ENCODE measurements around the gene VWF.
"Not testable (repeated sequence)": the region's sequence is repeated elsewhere in the genome, so short reads cannot be mapped to it uniquely, and the experiment has no call there.

- TF ChIP-seq CTCF, POLR2A (IDR thresholded peaks at IDR 0.05): not testable (repeated sequence)
Observed at GRCh38 chr12:6010631-6011350, 113.7 kb downstream of the VWF start.

All from right lobe of liver (tissue), 4 donors.